ENCODE results near the gene MTA1.

Gene MTA1

DNA sequence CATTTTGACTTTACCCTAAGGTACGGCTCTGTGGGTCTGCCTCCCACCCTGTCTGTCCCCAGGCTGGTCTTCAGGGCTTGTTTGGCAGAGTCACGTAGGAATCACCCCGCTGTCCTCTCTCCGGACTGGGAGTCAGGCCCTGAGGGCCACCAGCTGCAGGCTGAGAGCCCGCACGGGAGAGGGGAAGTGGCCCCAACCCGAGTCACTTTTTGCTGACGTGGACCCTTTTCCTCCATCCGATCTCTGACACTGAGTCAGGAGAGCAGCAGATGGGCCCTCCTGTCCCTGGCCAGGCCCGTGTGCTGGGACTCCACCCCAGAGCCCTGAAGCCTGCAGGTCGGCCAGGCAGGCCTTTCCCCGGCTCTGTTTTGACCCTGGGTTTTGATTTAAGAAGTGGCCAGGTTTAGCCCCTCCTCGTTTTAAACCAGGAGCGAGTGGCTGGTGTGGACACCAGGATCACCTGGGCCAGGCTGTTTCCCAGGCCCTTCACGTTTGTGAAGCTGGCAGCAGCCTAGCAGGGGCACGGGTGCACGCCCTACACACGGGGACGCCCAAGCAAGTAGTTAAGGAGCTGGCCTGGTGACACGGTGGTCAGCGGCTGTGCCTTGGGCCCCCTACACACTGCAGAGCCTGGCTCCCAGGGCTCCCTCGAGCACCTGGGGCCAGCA is 33.8 kb upstream of the MTA1 start:
- TF ChIP-seq, protein P1, sequence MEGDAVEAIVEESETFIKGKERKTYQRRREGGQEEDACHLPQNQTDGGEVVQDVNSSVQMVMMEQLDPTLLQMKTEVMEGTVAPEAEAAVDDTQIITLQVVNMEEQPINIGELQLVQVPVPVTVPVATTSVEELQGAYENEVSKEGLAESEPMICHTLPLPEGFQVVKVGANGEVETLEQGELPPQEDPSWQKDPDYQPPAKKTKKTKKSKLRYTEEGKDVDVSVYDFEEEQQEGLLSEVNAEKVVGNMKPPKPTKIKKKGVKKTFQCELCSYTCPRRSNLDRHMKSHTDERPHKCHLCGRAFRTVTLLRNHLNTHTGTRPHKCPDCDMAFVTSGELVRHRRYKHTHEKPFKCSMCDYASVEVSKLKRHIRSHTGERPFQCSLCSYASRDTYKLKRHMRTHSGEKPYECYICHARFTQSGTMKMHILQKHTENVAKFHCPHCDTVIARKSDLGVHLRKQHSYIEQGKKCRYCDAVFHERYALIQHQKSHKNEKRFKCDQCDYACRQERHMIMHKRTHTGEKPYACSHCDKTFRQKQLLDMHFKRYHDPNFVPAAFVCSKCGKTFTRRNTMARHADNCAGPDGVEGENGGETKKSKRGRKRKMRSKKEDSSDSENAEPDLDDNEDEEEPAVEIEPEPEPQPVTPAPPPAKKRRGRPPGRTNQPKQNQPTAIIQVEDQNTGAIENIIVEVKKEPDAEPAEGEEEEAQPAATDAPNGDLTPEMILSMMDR (IDR thresholded peaks at IDR 0.05), result no peak
- Histone ChIP-seq H3K4me1 (peaks cover 0 to 16% (median 0%) of the 10 kb centered on the region in 4 donors), H3K27me3 (no peaks in the 10 kb centered on the region), H3K36me3 (peaks cover 29 to 82% (median 62%) of the 10 kb centered on the region in 3 donors), H3K4me3 (no peak overlapping the region), H3K27ac (no peak overlapping the region), H3K9me3 (no peaks in the 10 kb centered on the region)
- DNase-seq, result no peak
- intact Hi-C loops (cut with DNase I; ENCODE audit: low total_unique reads), result no loop called here

- Histone ChIP-seq H3K27me3 (no peaks in the 10 kb centered on the region), H3K36me3 (peaks cover 29 to 82% (median 58%) of the 10 kb centered on the region in 3 donors), H3K27ac (no peak overlapping the region), H3K4me3 (no peak overlapping the region), H3K9me3 (no peaks in the 10 kb centered on the region), H3K4me1 (peaks cover 0 to 16% (median 0%) of the 10 kb centered on the region in 4 donors)
- intact Hi-C loops (cut with DNase I; ENCODE audit: low total_unique reads), result no loop called here
- no peak for DNase-seq
- TF ChIP-seq, protein P1 (IDR thresholded peaks at IDR 0.05), result no peak
Observed at GRCh38 chr14:105386581-105387529, 32.8 kb upstream of the MTA1 start.

DNA sequence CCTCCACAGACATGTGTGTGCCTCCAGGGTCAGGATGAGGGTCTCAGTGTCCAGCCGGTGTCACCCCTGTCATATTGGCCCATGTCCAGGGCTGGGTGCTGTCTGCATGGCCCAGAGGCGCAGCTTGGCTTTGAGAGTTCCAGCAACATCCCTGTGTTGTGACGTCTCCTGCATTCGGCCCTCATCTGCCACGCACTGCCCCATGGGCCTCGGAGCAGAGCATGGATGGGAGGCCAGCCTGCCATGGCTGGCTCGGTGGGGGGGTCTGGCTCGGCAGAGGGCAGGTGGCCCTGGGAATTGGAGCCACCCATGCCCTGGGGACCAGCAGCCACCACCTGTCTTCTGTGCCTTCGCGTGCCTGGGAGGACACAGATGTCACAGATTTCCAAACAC is 32.1 kb upstream of the MTA1 start:
- TF ChIP-seq, protein P1 (IDR thresholded peaks at IDR 0.05), result no peak
- no peak for DNase-seq
- intact Hi-C loops (cut with DNase I; ENCODE audit: low total_unique reads), result no loop called here
- peaks cover 0 to 16% (median 0%) of the 10 kb centered on the region in 4 donors for H3K4me1 ChIP-seq
- peaks cover 23 to 80% (median 51%) of the 10 kb centered on the region in 3 donors for H3K36me3 ChIP-seq
- no peak overlapping the region for H3K27ac ChIP-seq
- H3K4me3 ChIP-seq, result no peak overlapping the region
- H3K27me3 ChIP-seq, result no peaks in the 10 kb centered on the region
- no peaks in the 10 kb centered on the region for H3K9me3 ChIP-seq

- Histone ChIP-seq H3K36me3 (peaks cover 21 to 80% (median 43%) of the 10 kb centered on the region in 3 donors), H3K27ac (no peak overlapping the region), H3K4me1 (peaks cover 0 to 16% (median 0%) of the 10 kb centered on the region in 4 donors), H3K4me3 (no peak overlapping the region), H3K27me3 (no peaks in the 10 kb centered on the region), H3K9me3 (no peaks in the 10 kb centered on the region)
- DNase-seq, result no peak
- TF ChIP-seq, protein P1 (IDR thresholded peaks at IDR 0.05), result no peak
- intact Hi-C loops (cut with DNase I; ENCODE audit: low total_unique reads), result no loop called here
Observed at GRCh38 chr14:105388110-105388951, 31.3 kb upstream of the MTA1 start.

- peaks cover 0 to 16% (median 0%) of the 10 kb centered on the region in 4 donors for H3K4me1 ChIP-seq
- TF ChIP-seq, protein P1 (IDR thresholded peaks at IDR 0.05), result no peak
- H3K27ac ChIP-seq, result peak overlapping the region in 1 of 2 donors; percentile 4
- no peaks in the 10 kb centered on the region for H3K27me3 ChIP-seq
- no peaks in the 10 kb centered on the region for H3K9me3 ChIP-seq
- DNase-seq, result no peak
- H3K36me3 ChIP-seq, result peaks cover 18 to 77% (median 38%) of the 10 kb centered on the region in 3 donors
- intact Hi-C loops (cut with DNase I; ENCODE audit: low total_unique reads), result no loop called here
- no peak overlapping the region for H3K4me3 ChIP-seq
Observed at GRCh38 chr14:105388976-105389375, 30.7 kb upstream of the MTA1 start.
